Panc1 (cell line): ENCODE data around the gene DAPK1. TPM values are rescaled to one million over a fixed set of nuclear protein-coding genes. Genes with fewer than 3 reads are reported as not detected.
A peak's percentile ranks its signal among the peaks of the same experiment; 100 is the strongest.

Experiments
- ATAC-seq: fragments of 200-7000 bp; cut with Tn5 transposase; 2 replicates; pipeline ENCODE4 v1.9.1; 2020; ENCODE audit warnings: mild to moderate bottlenecking, moderate library complexity
- BruUV-seq: library from RNA; stranded (reverse); fragments of 400-500 nt; replicated peaks from 2 replicates; lab custom pipeline; 2021; lab: Mats Ljungman, UMichigan
- CTCF ChIA-PET: fragments of 300-600 bp; sonication (Branson Sonifier 250); formaldehyde crosslinking; loops from one replicate; lab custom pipeline; 2022; ENCODE audit warnings: antibody characterized with exemption; lab: Charles Lee
- POLR2A ChIA-PET: fragments of 300-600 bp; sonication (Branson Sonifier 250); formaldehyde crosslinking; loops from one replicate; lab custom pipeline; 2022; ENCODE audit warnings: antibody characterized with exemption; lab: Charles Lee
- DNase-seq: peaks from one replicate; pipeline ENCODE4 v3.0.0-alpha.2; 2010; ENCODE audit warnings: low read depth, low spot score
- H3K27ac ChIP-seq: 2 replicates; pipeline ENCODE4 v1.5.1; 2011; ENCODE audit warnings: mild to moderate bottlenecking, low read length, inconsistent platforms
- H3K27me3 ChIP-seq: fragments of 200-500 bp; sonication (Bioruptor generic); 2 replicates; pipeline ENCODE4 v1.6.0; 2014; ENCODE audit warnings: low read length, inconsistent platforms; ENCODE audit not compliant: control insufficient read depth, insufficient read depth
- H3K36me3 ChIP-seq: fragments of 200-500 bp; sonication (Bioruptor generic); 2 replicates; pipeline ENCODE4 v1.5.1; 2014; ENCODE audit warnings: inconsistent platforms, mild to moderate bottlenecking, low read length, moderate library complexity; ENCODE audit not compliant: control insufficient read depth, insufficient read depth
- H3K4me1 ChIP-seq: 2 replicates; pipeline ENCODE4 v1.5.1; 2011; ENCODE audit warnings: inconsistent platforms, mild to moderate bottlenecking, low read length, moderate library complexity; ENCODE audit not compliant: control insufficient read depth, insufficient read depth
- H3K4me3 ChIP-seq, 2 experiments: 2 replicates each; pipeline ENCODE4 v1.5.1; 2011 to 2012; ENCODE audit warnings: low read depth in 2 of 2, low read length in 2 of 2, mild to moderate bottlenecking in 2 of 2, inconsistent platforms in 1 of 2, moderate library complexity in 1 of 2
- H3K9me3 ChIP-seq: fragments of 200-500 bp; sonication (Bioruptor generic); 2 replicates; pipeline ENCODE4 v1.5.1; 2014; ENCODE audit warnings: low read depth, mild to moderate bottlenecking, inconsistent platforms, low read length, moderate library complexity; ENCODE audit not compliant: control insufficient read depth, insufficient read depth
- POLR2AphosphoS5 ChIP-seq: IDR thresholded peaks from 2 replicates; pipeline ENCODE4 v1.6.1; 2012; ENCODE audit warnings: mild to moderate bottlenecking, low read depth, low read length, moderate library complexity
- REST ChIP-seq, 2 experiments: IDR thresholded peaks; 2 replicates each; pipeline ENCODE4 v1.6.1; 2011 to 2012; ENCODE audit warnings: low read depth in 2 of 2, control low read depth in 1 of 2, low read length in 1 of 2, mild to moderate bottlenecking in 1 of 2, moderate library complexity in 1 of 2; ENCODE audit not compliant: insufficient read depth in 1 of 2
- SIN3A ChIP-seq: IDR thresholded peaks from 2 replicates; pipeline ENCODE4 v1.6.1; 2012; ENCODE audit warnings: low read depth, mild to moderate bottlenecking, low read length, moderate library complexity, borderline replicate concordance; ENCODE audit not compliant: insufficient read depth
- TCF7L2 ChIP-seq: IDR thresholded peaks from 2 replicates; pipeline ENCODE4 v1.6.1; 2011; ENCODE audit warnings: mild to moderate bottlenecking, low read depth, low read length, inconsistent platforms
- in situ Hi-C: cut with HindIII; loops from 2 replicates; pipeline ENCODE4 v1.10.0; 2016; ENCODE audit warnings: low sequenced_read_pairs, low pct_unique_long_range_greater_than_20kb
- intact Hi-C: fragments of 100-400 bp; cut with micrococcal nuclease; formaldehyde crosslinking; loops from one replicate; pipeline ENCODE4 v1.10.0; 2022; ENCODE audit not compliant: unreplicated experiment
- total RNA-seq: library from RNA; stranded (reverse); gene quantifications from one replicate; pipeline ENCODE4 v1.2.1, GENCODE V29; 2021; ENCODE audit not compliant: unreplicated experiment
- TF ChIP-seq, protein P1 (sequence below): fragments of 450-650 bp; IDR thresholded peaks from 2 replicates; pipeline ENCODE4 v1.5.1; 2017; ENCODE audit warnings: mild to moderate bottlenecking

The DAPK1 gene
- total RNA-seq, 1 experiment from 2014 or later: 0.87 TPM

DNA sequence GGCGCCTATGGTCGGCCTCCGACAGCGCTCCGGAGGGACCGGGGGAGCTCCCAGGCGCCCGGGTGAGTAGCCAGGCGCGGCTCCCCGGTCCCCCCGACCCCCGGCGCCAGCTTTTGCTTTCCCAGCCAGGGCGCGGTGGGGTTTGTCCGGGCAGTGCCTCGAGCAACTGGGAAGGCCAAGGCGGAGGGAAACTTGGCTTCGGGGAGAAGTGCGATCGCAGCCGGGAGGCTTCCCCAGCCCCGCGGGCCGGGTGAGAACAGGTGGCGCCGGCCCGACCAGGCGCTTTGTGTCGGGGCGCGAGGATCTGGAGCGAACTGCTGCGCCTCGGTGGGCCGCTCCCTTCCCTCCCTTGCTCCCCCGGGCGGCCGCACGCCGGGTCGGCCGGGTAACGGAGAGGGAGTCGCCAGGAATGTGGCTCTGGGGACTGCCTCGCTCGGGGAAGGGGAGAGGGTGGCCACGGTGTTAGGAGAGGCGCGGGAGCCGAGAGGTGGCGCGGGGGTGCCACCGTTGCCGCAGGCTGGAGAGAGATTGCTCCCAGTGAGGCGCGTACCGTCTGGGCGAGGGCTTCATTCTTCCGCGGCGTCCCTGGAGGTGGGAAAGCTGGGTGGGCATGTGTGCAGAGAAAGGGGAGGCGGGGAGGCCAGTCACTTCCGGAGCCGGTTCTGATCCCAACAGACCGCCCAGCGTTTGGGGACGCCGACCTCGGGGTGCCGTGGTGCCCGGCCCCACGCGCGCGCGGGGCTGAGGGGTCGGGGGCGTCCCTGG is 561 bp downstream of the DAPK1 start:
- Histone ChIP-seq H3K27me3 (peaks cover 2% of the 10 kb centered on the region; the same call in 1 of the 2 replicates), H3K4me1 (no peaks in the 10 kb centered on the region), H3K9me3 (no peaks in the 10 kb centered on the region), H3K27ac (no peak overlapping the region), H3K4me3 (peak overlapping the region; percentile 23 to 35), H3K36me3 (no peaks in the 10 kb centered on the region; the same call in 1 of the 2 replicates)
- intact Hi-C loops: no loop called here
- in situ Hi-C loops: no loop called here
- DNase-seq (no peak), ATAC-seq (peak; percentile 69)
- CTCF ChIA-PET: no interaction called here
- BruUV-seq: no TSS peak
- TF ChIP-seq POLR2AphosphoS5: no peak
- TF ChIP-seq REST (IDR thresholded peaks at IDR 0.05; ENCODE audit: insufficient read depth in 1 of 2, low read depth in 2 of 2, low read length in 1 of 2): no peak
- TF ChIP-seq, protein P1, sequence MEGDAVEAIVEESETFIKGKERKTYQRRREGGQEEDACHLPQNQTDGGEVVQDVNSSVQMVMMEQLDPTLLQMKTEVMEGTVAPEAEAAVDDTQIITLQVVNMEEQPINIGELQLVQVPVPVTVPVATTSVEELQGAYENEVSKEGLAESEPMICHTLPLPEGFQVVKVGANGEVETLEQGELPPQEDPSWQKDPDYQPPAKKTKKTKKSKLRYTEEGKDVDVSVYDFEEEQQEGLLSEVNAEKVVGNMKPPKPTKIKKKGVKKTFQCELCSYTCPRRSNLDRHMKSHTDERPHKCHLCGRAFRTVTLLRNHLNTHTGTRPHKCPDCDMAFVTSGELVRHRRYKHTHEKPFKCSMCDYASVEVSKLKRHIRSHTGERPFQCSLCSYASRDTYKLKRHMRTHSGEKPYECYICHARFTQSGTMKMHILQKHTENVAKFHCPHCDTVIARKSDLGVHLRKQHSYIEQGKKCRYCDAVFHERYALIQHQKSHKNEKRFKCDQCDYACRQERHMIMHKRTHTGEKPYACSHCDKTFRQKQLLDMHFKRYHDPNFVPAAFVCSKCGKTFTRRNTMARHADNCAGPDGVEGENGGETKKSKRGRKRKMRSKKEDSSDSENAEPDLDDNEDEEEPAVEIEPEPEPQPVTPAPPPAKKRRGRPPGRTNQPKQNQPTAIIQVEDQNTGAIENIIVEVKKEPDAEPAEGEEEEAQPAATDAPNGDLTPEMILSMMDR: no peak
- TF ChIP-seq SIN3A: no peak
- no peak for TF ChIP-seq TCF7L2
- POLR2A ChIA-PET: no interaction called here

GRCh38 chr9:87498811-87499360 is 1.2 kb downstream of the DAPK1 start:
- in situ Hi-C loops (no loop called here), intact Hi-C loops (no loop called here)
- ATAC-seq (no peak), DNase-seq (no peak)
- no peaks in the 10 kb centered on the region; the same call in 1 of the 2 replicates for H3K36me3 ChIP-seq
- H3K4me1 ChIP-seq: no peaks in the 10 kb centered on the region
- CTCF ChIA-PET: no interaction called here
- POLR2A ChIA-PET: no interaction called here
- H3K4me3 ChIP-seq: peak overlapping the region; percentile 23 to 35
- TF ChIP-seq SIN3A: no peak
- no peak for TF ChIP-seq TCF7L2
- TF ChIP-seq, protein P1: no peak
- TF ChIP-seq POLR2AphosphoS5: no peak
- no peak for TF ChIP-seq REST (IDR thresholded peaks at IDR 0.05; ENCODE audit: insufficient read depth in 1 of 2, low read depth in 2 of 2, low read length in 1 of 2)
- BruUV-seq: no TSS peak
- no peaks in the 10 kb centered on the region for H3K9me3 ChIP-seq
- H3K27ac ChIP-seq: no peak overlapping the region
- peaks cover 2% of the 10 kb centered on the region; the same call in 1 of the 2 replicates for H3K27me3 ChIP-seq
